ENCODE measurements around the gene FBN1.
A peak's percentile ranks its signal among the peaks of the same experiment; 100 is the strongest.

The FBN1 gene

DNA sequence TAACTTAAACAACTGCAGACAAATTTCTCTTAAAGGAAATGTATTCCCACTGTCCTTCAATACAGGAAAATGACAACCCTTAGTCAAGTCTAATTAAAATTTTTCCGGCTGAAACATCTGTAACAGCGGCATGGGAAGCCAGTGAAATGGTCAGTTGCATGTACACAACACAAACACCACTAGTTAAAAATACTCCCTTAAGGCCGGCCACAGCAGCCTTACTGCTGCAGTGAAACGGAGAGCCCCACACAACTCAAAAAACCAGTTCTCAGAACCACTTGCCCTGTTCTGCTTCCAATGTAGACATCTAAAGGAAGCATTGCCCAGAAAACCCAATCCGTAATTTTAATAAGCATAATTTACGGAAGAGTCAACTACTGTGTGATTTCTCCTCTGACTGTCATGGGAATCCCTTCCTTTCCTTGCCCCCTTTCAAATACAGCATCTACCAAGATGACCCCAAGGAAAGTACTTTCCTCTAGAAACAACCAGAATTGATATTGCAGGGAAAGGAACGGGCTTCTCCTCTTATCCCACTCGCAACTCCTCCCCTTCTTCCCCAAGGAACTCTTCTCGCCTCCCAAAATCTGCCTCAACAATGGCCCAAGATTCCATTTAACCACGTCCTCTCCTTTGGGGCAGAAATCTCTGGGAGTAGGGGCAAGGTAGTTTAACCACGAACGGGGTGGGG, 1.6 kb downstream of the FBN1 start:
- Mint-ChIP-seq H3K27me3 (ENCODE audit: low read depth, poor library complexity) (peaks cover 28% of the 10 kb centered on the region), H3K4me3 (peak overlapping the region; percentile 79), H3K9me3 (no peaks in the 10 kb centered on the region), H3K27ac (no peak overlapping the region), H3K4me1 (peaks cover 43% of the 10 kb centered on the region), H3K36me3 (ENCODE audit: low read depth) (no peaks in the 10 kb centered on the region)
- DNase-seq, result no peak
- TF ChIP-seq, protein P1, sequence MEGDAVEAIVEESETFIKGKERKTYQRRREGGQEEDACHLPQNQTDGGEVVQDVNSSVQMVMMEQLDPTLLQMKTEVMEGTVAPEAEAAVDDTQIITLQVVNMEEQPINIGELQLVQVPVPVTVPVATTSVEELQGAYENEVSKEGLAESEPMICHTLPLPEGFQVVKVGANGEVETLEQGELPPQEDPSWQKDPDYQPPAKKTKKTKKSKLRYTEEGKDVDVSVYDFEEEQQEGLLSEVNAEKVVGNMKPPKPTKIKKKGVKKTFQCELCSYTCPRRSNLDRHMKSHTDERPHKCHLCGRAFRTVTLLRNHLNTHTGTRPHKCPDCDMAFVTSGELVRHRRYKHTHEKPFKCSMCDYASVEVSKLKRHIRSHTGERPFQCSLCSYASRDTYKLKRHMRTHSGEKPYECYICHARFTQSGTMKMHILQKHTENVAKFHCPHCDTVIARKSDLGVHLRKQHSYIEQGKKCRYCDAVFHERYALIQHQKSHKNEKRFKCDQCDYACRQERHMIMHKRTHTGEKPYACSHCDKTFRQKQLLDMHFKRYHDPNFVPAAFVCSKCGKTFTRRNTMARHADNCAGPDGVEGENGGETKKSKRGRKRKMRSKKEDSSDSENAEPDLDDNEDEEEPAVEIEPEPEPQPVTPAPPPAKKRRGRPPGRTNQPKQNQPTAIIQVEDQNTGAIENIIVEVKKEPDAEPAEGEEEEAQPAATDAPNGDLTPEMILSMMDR (IDR thresholded peaks at IDR 0.05), result no peak

DNA sequence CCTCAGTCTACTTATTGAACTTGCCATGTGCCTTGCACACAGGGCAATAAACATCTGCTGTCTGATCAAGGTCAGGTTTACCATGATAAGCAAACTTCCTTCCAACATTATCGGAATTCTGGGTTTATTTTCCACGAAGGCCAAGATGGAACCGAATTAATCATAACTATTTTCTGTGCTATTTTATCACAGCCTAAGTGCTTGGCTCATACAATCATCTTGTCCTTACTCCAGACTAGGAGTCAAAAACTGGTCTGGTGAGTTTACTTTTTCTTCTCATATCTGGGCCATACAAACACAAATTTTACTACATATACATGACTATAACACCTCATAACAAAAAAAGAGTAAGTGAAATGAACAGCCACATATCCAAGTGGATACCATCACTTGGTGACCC, 2.3 kb downstream of the FBN1 start:
- peaks cover 42% of the 10 kb centered on the region for H3K4me1 Mint-ChIP-seq
- no peaks in the 10 kb centered on the region for H3K9me3 Mint-ChIP-seq
- TF ChIP-seq, protein P1 (IDR thresholded peaks at IDR 0.05), result no peak
- no peaks in the 10 kb centered on the region for H3K36me3 Mint-ChIP-seq (ENCODE audit: low read depth)
- no peak overlapping the region for H3K27ac Mint-ChIP-seq
- peak overlapping the region; percentile 79 for H3K4me3 Mint-ChIP-seq
- DNase-seq, result no peak
- peaks cover 28% of the 10 kb centered on the region for H3K27me3 Mint-ChIP-seq (ENCODE audit: low read depth, poor library complexity)

DNA sequence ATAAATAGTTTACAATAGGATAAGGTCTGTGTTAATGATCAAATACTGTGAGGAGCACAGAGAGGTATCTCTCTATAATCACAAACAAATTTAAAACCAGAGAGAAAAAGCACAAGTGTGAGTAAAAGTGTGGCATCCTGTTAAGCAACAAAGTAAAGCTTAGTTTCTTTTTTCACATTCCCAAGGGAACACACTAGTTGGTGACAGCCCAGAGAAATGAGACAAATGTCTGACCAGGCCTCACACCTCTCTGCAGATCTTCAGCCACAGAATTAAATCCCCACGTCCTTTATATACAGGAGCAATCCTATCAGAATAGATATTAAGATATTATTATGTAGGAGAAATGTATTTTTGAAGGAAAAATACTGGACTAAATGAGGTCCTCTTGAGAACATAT, 2.7 kb downstream of the FBN1 start:
- Mint-ChIP-seq H3K36me3 (ENCODE audit: low read depth) (no peaks in the 10 kb centered on the region), H3K4me3 (peak overlapping the region; percentile 79), H3K27me3 (ENCODE audit: low read depth, poor library complexity) (peaks cover 28% of the 10 kb centered on the region), H3K4me1 (peaks cover 38% of the 10 kb centered on the region), H3K27ac (no peak overlapping the region), H3K9me3 (no peaks in the 10 kb centered on the region)
- TF ChIP-seq, protein P1 (IDR thresholded peaks at IDR 0.05), result no peak
- DNase-seq, result no peak

DNA sequence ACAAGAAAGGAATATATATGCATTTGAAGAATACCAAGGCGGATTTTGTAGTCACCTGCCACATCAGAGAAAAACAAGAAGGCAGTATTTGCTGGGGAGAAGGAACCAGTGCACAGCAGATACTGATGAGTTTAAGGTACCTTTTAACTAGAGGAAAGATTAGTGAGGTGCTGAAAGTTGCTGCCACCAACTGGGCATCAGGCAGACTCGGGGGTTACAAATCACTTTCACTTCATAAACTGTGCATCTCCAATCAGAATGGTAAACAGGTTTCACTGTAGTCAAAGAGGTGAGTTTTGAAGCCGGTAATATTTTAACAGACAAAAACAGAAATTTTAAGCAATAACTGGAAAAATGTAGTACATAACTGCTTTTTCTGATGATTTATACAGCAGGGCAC, 4.1 kb downstream of the FBN1 start:
- Mint-ChIP-seq H3K4me3 (no peak overlapping the region), H3K4me1 (peaks cover 29% of the 10 kb centered on the region), H3K36me3 (ENCODE audit: low read depth) (no peaks in the 10 kb centered on the region), H3K9me3 (no peaks in the 10 kb centered on the region), H3K27ac (no peak overlapping the region), H3K27me3 (ENCODE audit: low read depth, poor library complexity) (peaks cover 16% of the 10 kb centered on the region)
- DNase-seq, result no peak
- TF ChIP-seq, protein P1 (IDR thresholded peaks at IDR 0.05), result no peak

DNA sequence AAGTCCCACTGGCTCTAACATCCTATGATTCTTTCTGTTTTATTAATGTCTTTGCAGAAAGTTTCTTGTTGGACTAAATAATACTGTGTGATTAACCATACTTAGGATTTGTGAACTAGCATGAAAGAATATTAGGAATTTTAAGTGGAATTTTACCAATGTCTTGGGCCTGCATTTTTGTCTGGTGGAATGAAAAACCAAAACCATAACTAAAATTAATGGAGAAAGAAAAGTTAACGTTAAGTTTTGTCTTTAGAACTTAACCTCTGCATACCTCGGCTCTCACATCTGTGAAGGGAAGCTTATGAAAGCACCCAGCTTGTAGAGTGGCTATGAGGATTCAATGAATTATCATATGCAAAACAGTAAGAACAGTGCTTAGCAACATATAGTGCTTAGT, 6.5 kb downstream of the FBN1 start:
- no peaks in the 10 kb centered on the region for H3K36me3 Mint-ChIP-seq (ENCODE audit: low read depth)
- H3K9me3 Mint-ChIP-seq, result no peaks in the 10 kb centered on the region
- H3K4me1 Mint-ChIP-seq, result peaks cover 33% of the 10 kb centered on the region
- no peak overlapping the region for H3K27ac Mint-ChIP-seq
- TF ChIP-seq, protein P1 (IDR thresholded peaks at IDR 0.05), result no peak
- no peak for DNase-seq
- no peak overlapping the region for H3K4me3 Mint-ChIP-seq
- H3K27me3 Mint-ChIP-seq (ENCODE audit: low read depth, poor library complexity), result peaks cover 15% of the 10 kb centered on the region

DNA sequence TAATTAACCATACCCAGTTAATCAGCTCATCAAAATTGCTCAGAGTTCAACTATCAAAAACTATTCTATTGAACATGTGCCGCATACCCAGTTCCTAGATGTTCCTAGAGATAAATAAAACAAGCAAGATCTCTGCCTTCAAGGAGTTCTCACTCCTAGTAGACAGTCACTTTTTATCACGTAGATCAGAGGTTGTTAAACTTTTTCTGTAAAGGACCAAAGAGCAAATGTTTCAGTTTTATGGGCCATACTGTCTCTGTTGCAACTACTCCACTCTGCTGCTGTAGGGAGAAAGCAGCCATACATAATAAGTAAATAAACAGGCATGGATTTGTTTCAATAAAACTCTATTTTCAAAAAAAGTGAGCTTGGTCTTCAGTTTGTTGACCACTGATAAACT, 7.9 kb downstream of the FBN1 start:
- Mint-ChIP-seq H3K27ac (no peak overlapping the region), H3K9me3 (no peaks in the 10 kb centered on the region), H3K36me3 (ENCODE audit: low read depth) (no peaks in the 10 kb centered on the region), H3K27me3 (ENCODE audit: low read depth, poor library complexity) (peaks cover 8% of the 10 kb centered on the region), H3K4me3 (no peak overlapping the region), H3K4me1 (peaks cover 30% of the 10 kb centered on the region)
- no peak for DNase-seq
- TF ChIP-seq, protein P1 (IDR thresholded peaks at IDR 0.05), result no peak
